DOHH2 (cell line): ENCODE data around the gene MGMT.

Source experiments
- H3F3A ChIP-seq: fragments of 200-600 bp; sonication (generic), shearing (Covaris generic); 2 replicates; pipeline ENCODE4 v1.6.0; 2016; ENCODE audit warnings: antibody characterized with exemption, mild to moderate bottlenecking; ENCODE audit not compliant: control insufficient read depth, insufficient read depth
- H3K27ac ChIP-seq: fragments of 200-600 bp; sonication (generic); 2 replicates; pipeline ENCODE4 v1.5.1; 2014; ENCODE audit warnings: low read depth, mild to moderate bottlenecking, low read length, moderate library complexity
- H3K27me3 ChIP-seq: fragments of 200-600 bp; sonication (generic); 2 replicates; pipeline ENCODE4 v1.6.1; 2014; ENCODE audit warnings: mild to moderate bottlenecking, low read length, mixed read lengths; ENCODE audit not compliant: control insufficient read depth
- H3K36me3 ChIP-seq: fragments of 200-600 bp; sonication (generic); 2 replicates; pipeline ENCODE4 v1.6.1; 2014; ENCODE audit warnings: mild to moderate bottlenecking, low read length, moderate library complexity, mixed read lengths; ENCODE audit not compliant: control insufficient read depth
- H3K4me1 ChIP-seq: fragments of 200-600 bp; sonication (generic); 2 replicates; pipeline ENCODE4 v1.6.1; 2014; ENCODE audit warnings: mild to moderate bottlenecking, low read length, mixed read lengths; ENCODE audit not compliant: control insufficient read depth
- H3K4me2 ChIP-seq: fragments of 200-600 bp; sonication (generic); 2 replicates; pipeline ENCODE4 v1.6.0; 2014; ENCODE audit warnings: mild to moderate bottlenecking, low read length, moderate library complexity
- H3K4me3 ChIP-seq: fragments of 200-600 bp; sonication (generic); 2 replicates; pipeline ENCODE4 v1.5.1; 2014; ENCODE audit warnings: mild to moderate bottlenecking, low read length, mixed read lengths
- H3K79me2 ChIP-seq: fragments of 200-600 bp; sonication (generic); 2 replicates; pipeline ENCODE4 v1.6.1; 2014; ENCODE audit warnings: mild to moderate bottlenecking, low read length, mixed read lengths; ENCODE audit not compliant: control insufficient read depth
- H3K9me2 ChIP-seq: fragments of 200-600 bp; sonication (generic); replicated peaks from 2 replicates; pipeline ENCODE4 v1.6.1; 2014; ENCODE audit warnings: mild to moderate bottlenecking, low read length, mixed read lengths; ENCODE audit not compliant: control insufficient read depth
- H3K9me3 ChIP-seq: fragments of 200-600 bp; sonication (generic); 2 replicates; pipeline ENCODE4 v1.6.1; 2014; ENCODE audit warnings: antibody characterized with exemption, low read length, mixed read lengths; ENCODE audit not compliant: control insufficient read depth, insufficient read depth
- H4K20me1 ChIP-seq: fragments of 200-600 bp; sonication (generic); 2 replicates; pipeline ENCODE4 v1.6.0; 2014; ENCODE audit warnings: low read depth, mild to moderate bottlenecking, antibody characterized with exemption, low read length, moderate library complexity; ENCODE audit not compliant: control insufficient read depth, insufficient read depth
- CTCF ChIP-seq: fragments of 200-600 bp; sonication (generic); IDR thresholded peaks from one replicate; pipeline ENCODE4 v1.5.1; 2014; ENCODE audit warnings: antibody characterized with exemption, mild to moderate bottlenecking, low read depth, low read length; ENCODE audit not compliant: poor library complexity, severe bottlenecking
- EZH2phosphoT487 ChIP-seq: fragments of 200-600 bp; sonication (generic); IDR thresholded peaks from 2 replicates; pipeline ENCODE4 v1.6.1; 2017; ENCODE audit warnings: borderline replicate concordance, mild to moderate bottlenecking, antibody characterized with exemption, low read length, moderate library complexity, mixed read lengths

MGMT gene

DNA sequence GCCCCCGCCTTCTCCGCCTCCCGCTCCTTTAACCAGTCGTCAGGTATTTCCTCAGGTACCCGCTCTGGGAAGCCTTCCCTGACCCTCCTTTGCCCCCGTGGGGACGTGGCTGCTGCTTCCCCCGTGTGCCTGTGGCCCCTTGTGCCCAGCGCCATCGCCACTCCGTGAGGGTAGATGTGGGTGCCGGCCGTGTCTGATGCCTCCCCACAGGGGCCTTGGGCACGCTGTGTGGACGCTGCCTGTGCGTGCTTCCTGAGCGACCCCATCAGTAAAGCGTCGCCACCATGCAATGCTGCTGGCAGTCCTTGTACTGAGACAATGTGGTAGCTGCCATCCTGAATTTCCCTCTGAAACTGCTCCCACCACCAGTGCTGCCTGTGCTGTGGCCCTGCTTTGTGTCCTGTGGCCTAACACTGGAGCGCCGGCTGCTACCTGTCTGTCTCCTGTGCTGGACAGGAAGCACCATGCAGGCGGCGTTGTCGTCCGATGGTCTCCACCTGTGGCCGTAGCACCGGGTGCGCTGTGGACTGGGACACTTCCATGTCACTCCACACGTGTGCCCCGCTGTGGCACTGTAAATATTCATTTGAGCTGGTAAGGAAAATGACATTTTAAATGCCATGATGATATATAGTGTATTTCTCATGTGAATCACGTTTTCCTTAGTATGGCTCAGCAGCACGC is 213.8 kb downstream of the MGMT start:
- no peaks in the 10 kb centered on the region for H3K9me2 ChIP-seq
- TF ChIP-seq EZH2phosphoT487 (no peak), CTCF (no peak)

DNA sequence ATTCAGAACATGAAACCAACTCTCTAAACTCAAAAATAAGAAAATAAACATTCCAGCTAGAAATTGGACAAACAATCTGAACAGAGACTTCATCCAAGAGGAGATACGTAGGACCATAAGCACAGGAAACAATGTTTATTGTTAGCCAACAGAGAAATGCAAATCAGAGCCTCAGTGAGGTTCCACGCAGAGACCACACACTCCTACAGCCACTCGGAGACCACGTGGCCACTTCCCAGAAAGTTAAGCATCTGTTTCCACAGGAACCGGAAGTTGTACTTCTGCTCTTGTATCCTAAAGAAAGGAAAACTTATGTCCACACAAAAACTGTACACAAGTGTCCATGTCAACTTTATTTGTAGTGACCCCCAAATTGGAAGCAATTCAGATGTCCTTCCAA is 214.8 kb downstream of the MGMT start:
- 0 out of 2 replicates have a peak overlapping the region, but pooled peaks have one; percentile 9 for H3K4me2 ChIP-seq
- no peaks in the 10 kb centered on the region for H3K36me3 ChIP-seq
- H3K4me3 ChIP-seq: no peak overlapping the region
- H3F3A ChIP-seq: no peaks in the 10 kb centered on the region
- H3K9me2 ChIP-seq: no peaks in the 10 kb centered on the region
- no peaks in the 10 kb centered on the region for H3K9me3 ChIP-seq
- no peaks in the 10 kb centered on the region for H3K79me2 ChIP-seq
- no peaks in the 10 kb centered on the region for H3K27me3 ChIP-seq
- TF ChIP-seq EZH2phosphoT487: no peak
- TF ChIP-seq CTCF: no peak
- H3K4me1 ChIP-seq: peaks cover 14% of the 10 kb centered on the region
- H3K27ac ChIP-seq: no peak overlapping the region
- no peaks in the 10 kb centered on the region for H4K20me1 ChIP-seq

More for the DNA sequence above, 213.8 kb downstream of the MGMT start:
- no peaks in the 10 kb centered on the region for H3K9me3 ChIP-seq
- H3K27ac ChIP-seq: no peak overlapping the region
- H4K20me1 ChIP-seq: no peaks in the 10 kb centered on the region
- peaks cover 14% of the 10 kb centered on the region for H3K4me1 ChIP-seq
- no peak overlapping the region for H3K4me3 ChIP-seq
- no peak overlapping the region for H3K4me2 ChIP-seq
- H3K79me2 ChIP-seq: no peaks in the 10 kb centered on the region
- no peaks in the 10 kb centered on the region for H3K36me3 ChIP-seq
- no peaks in the 10 kb centered on the region for H3F3A ChIP-seq
- no peaks in the 10 kb centered on the region for H3K27me3 ChIP-seq

- TF ChIP-seq EZH2phosphoT487 (no peak), CTCF (no peak)
- Histone ChIP-seq H3K4me1 (peaks cover 14% of the 10 kb centered on the region), H3K9me2 (no peaks in the 10 kb centered on the region)
These were observed 216.5 kb downstream of the MGMT start for GRCh38 chr10:129683519-129683918.

More at GRCh38 chr10:129683519-129683918, 216.5 kb downstream of the MGMT start:
- Histone ChIP-seq H3K4me2 (no peak overlapping the region), H3K27me3 (no peaks in the 10 kb centered on the region), H3K36me3 (no peaks in the 10 kb centered on the region), H3K79me2 (no peaks in the 10 kb centered on the region), H3K27ac (no peak overlapping the region), H3K9me3 (no peaks in the 10 kb centered on the region), H3F3A (no peaks in the 10 kb centered on the region), H3K4me3 (no peak overlapping the region), H4K20me1 (no peaks in the 10 kb centered on the region)
